Measurements from ENCODE around the gene LACRT. TPM values are rescaled to one million over a fixed set of nuclear protein-coding genes. Genes with fewer than 3 reads are reported as not detected.

LACRT gene
- total and polyA plus RNA-seq, 9 of the 15 experiments (the other 6 are each of a cell fraction or from before 2014, with no cell fraction given): not detected

GRCh38 chr12:54678131-54678530 lies 43.4 kb upstream of the LACRT start:
- FAIRE-seq: no peak
- CTCF ChIA-PET (ENCODE audit: low intra/inter-chr PET ratio): no interaction called here
- no peak for ATAC-seq

More at GRCh38 chr12:54678131-54678530, 43.4 kb upstream of the LACRT start:
- Histone ChIP-seq H3K4me3 (no peak overlapping the region), H3K9ac (ENCODE audit: insufficient read depth in 1 of 2, low read depth in 2 of 2, low read length in 2 of 2) (no peak overlapping the region), H3K4me1 (replicated peaks in 1 of 2; ENCODE audit: control insufficient read depth in 2 of 2, insufficient read depth in 2 of 2, low read length in 2 of 2) (no peaks in the 10 kb centered on the region), H3K36me3 (ENCODE audit: control insufficient read depth, insufficient read depth, low read length) (no peaks in the 10 kb centered on the region), H3K27me3 (ENCODE audit: control insufficient read depth in 2 of 2, insufficient read depth in 2 of 2, low read length in 2 of 2) (0 out of 5 replicates have a peak, but pooled peaks cover 0 to 2% of the 10 kb centered on the region in 2 experiments), H3K79me2 (ENCODE audit: control insufficient read depth, insufficient read depth, low read length) (no peaks in the 10 kb centered on the region), H3K9me1 (ENCODE audit: control insufficient read depth, insufficient read depth, low read length) (no peaks in the 10 kb centered on the region), H2AFZ (ENCODE audit: low read depth, low read length) (no peak overlapping the region), H3K27ac (ENCODE audit: extremely low read depth, low read depth, low read length) (no peak overlapping the region), H4K20me1 (replicated peaks; ENCODE audit: control insufficient read depth, insufficient read depth, low read length) (no peaks in the 10 kb centered on the region), H3K9me3 (replicated peaks; ENCODE audit: control insufficient read depth, insufficient read depth, low read depth, low read length) (no peaks in the 10 kb centered on the region), H3K4me2 (ENCODE audit: insufficient read depth, low read length) (no peak overlapping the region)
- DNase-seq (ENCODE audit: extremely low read depth in 1 of 4, low spot score in 3 of 4): no peak
- intact Hi-C loops (cut with micrococcal nuclease) (no loop called here), in situ Hi-C loops (cut with MboI) (no loop called here)
- POLR2A ChIA-PET: interaction anchor here (0.6 kb wide), 1 partner anchor 272 kb away, joined by 3 read pairs; no protein-coding TSS in a partner anchor
- 1% methylated on average over 5 of the region's 5 CpGs for WGBS (ENCODE audit: insufficient coverage, low coverage, missing lambda C conversion rate)
- BruUV-seq (replicated peaks): no TSS peak
- TF ChIP-seq PATZ1 (CRISPR knock-in tag; IDR thresholded peaks at IDR 0.05; ENCODE audit: borderline replicate concordance) (no peak), DEAF1 (CRISPR knock-in tag; IDR thresholded peaks at IDR 0.05) (no peak), KDM1A (IDR thresholded peaks at IDR 0.05) (no peak), DIDO1 (tag; IDR thresholded peaks at IDR 0.05; ENCODE audit: low read depth) (no peak), DDX20 (tag; IDR thresholded peaks at IDR 0.05; ENCODE audit: low read depth) (no peak), MTA3 (IDR thresholded peaks at IDR 0.05; ENCODE audit: borderline replicate concordance) (no peak), SMARCA5 (IDR thresholded peaks at IDR 0.05) (no peak), ZNF436 (CRISPR knock-in tag; IDR thresholded peaks at IDR 0.05) (no peak), HMG20B (CRISPR knock-in tag; IDR thresholded peaks at IDR 0.05) (no peak), ZNF695 (CRISPR knock-in tag; IDR thresholded peaks at IDR 0.05) (no peak), NRF1 (conservative IDR thresholded peaks at IDR 0.05 in 1 of 2, IDR thresholded peaks at IDR 0.05 in 1 of 2) (no peak)

All from K562 (cell line).